Osteocyte (in vitro differentiated cells): ENCODE measurements around the gene SHC4. TPM values are rescaled to one million over a fixed set of nuclear protein-coding genes. Genes with fewer than 3 reads are reported as not detected.

Experiments
- DNase-seq: peaks from one replicate; pipeline ENCODE4 v3.0.0; 2021; ENCODE audit warnings: mixed read lengths; ENCODE audit not compliant: unreplicated experiment; ENCODE audit errors: extremely low spot score
- H3K27ac Mint-ChIP-seq: one replicate; pipeline ENCODE4 v1.8.0; 2021; ENCODE audit warnings: mild to moderate bottlenecking, mixed read lengths; ENCODE audit not compliant: unreplicated experiment
- H3K27me3 Mint-ChIP-seq: one replicate; pipeline ENCODE4 v1.8.0; 2021; ENCODE audit warnings: mixed read lengths; ENCODE audit not compliant: unreplicated experiment
- H3K36me3 Mint-ChIP-seq: one replicate; pipeline ENCODE4 v1.8.0; 2021; ENCODE audit warnings: mixed read lengths; ENCODE audit not compliant: unreplicated experiment
- H3K4me1 Mint-ChIP-seq: one replicate; pipeline ENCODE4 v1.8.0; 2021; ENCODE audit warnings: mixed read lengths; ENCODE audit not compliant: unreplicated experiment
- H3K4me3 Mint-ChIP-seq: one replicate; pipeline ENCODE4 v1.8.0; 2021; ENCODE audit warnings: mild to moderate bottlenecking, moderate library complexity, mixed read lengths; ENCODE audit not compliant: unreplicated experiment
- H3K9me3 Mint-ChIP-seq: one replicate; pipeline ENCODE4 v1.8.0; 2021; ENCODE audit warnings: mixed read lengths; ENCODE audit not compliant: unreplicated experiment
- CTCF ChIP-seq: fragments of 200-600 bp; sonication (generic); IDR thresholded peaks from 2 replicates; pipeline ENCODE4 v1.5.0; 2021; ENCODE audit warnings: antibody characterized with exemption, mild to moderate bottlenecking, moderate library complexity
- total RNA-seq: library from RNA; stranded (reverse); gene quantifications from 2 replicates; pipeline ENCODE4 v1.2.1, GENCODE V29; 2021

Gene SHC4
- total RNA-seq, 1 donor from 2014 or later: 4.2 TPM

GRCh38 chr15:48946074-48946839 lies 17.5 kb downstream of the SHC4 start:
- H3K4me1 Mint-ChIP-seq: peaks cover 4% of the 10 kb centered on the region
- H3K27ac Mint-ChIP-seq: no peak overlapping the region
- no peak overlapping the region for H3K4me3 Mint-ChIP-seq
- no peak for DNase-seq
- peaks cover 3% of the 10 kb centered on the region for H3K9me3 Mint-ChIP-seq
- H3K27me3 Mint-ChIP-seq: no peaks in the 10 kb centered on the region
- TF ChIP-seq CTCF: no peak
- H3K36me3 Mint-ChIP-seq: no peaks in the 10 kb centered on the region

DNA sequence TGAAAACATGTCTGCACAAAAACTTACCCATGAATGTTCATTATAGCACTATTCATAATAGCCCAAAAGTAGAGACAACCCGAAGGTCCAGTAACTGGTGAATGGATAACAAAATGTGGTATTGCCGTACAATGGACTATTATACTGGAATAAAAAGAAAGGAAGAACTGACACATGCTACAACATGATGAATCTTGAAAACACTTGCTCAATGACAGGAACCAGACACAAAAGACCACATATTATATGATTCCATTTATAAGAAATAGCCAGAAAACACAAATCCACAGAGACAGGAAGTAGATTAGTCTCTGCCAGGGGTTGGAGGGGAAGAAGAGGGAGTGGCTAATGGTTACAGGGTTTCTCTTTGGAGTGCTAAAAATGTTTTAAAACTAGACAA lies 18.3 kb downstream of the SHC4 start:
- H3K9me3 Mint-ChIP-seq: peaks cover 3% of the 10 kb centered on the region
- no peaks in the 10 kb centered on the region for H3K27me3 Mint-ChIP-seq
- peaks cover 7% of the 10 kb centered on the region for H3K4me1 Mint-ChIP-seq
- TF ChIP-seq CTCF: no peak
- no peak overlapping the region for H3K27ac Mint-ChIP-seq
- no peak for DNase-seq
- no peak overlapping the region for H3K4me3 Mint-ChIP-seq
- no peaks in the 10 kb centered on the region for H3K36me3 Mint-ChIP-seq

DNA sequence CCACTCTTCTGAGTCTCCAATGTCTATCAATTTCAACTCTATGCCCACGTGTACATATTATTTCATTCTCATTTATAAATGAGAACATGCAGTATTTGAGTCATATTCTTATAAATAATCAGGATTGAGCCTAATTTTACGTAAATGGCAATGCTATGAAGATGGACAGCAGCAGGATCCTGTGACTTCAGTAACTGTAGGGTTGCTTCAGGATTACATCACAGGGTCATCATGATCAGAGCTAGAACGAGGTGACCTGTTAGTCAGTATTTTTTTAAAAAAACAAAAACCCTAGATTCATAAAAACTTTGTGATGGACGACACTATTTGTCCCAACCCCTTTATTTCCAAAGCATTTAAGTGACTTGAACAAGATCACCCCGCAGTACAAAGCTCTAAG lies 21.8 kb downstream of the SHC4 start:
- no peak overlapping the region for H3K4me3 Mint-ChIP-seq
- H3K27ac Mint-ChIP-seq: no peak overlapping the region
- no peak for TF ChIP-seq CTCF
- no peaks in the 10 kb centered on the region for H3K27me3 Mint-ChIP-seq
- no peaks in the 10 kb centered on the region for H3K36me3 Mint-ChIP-seq
- DNase-seq: no peak
- peaks cover 3% of the 10 kb centered on the region for H3K9me3 Mint-ChIP-seq
- H3K4me1 Mint-ChIP-seq: peaks cover 25% of the 10 kb centered on the region

GRCh38 chr15:48940508-48940907 lies 23.2 kb downstream of the SHC4 start:
- Mint-ChIP-seq H3K27me3 (no peaks in the 10 kb centered on the region), H3K36me3 (no peaks in the 10 kb centered on the region), H3K9me3 (peaks cover 3% of the 10 kb centered on the region), H3K4me1 (peaks cover 32% of the 10 kb centered on the region), H3K4me3 (no peak overlapping the region), H3K27ac (no peak overlapping the region)
- no peak for TF ChIP-seq CTCF
- DNase-seq: no peak

GRCh38 chr15:48939648-48940047 lies 24.1 kb downstream of the SHC4 start:
- Mint-ChIP-seq H3K4me3 (no peak overlapping the region), H3K9me3 (peaks cover 3% of the 10 kb centered on the region), H3K27ac (peak overlapping the region; percentile 36), H3K27me3 (no peaks in the 10 kb centered on the region), H3K36me3 (no peaks in the 10 kb centered on the region), H3K4me1 (peaks cover 36% of the 10 kb centered on the region)
- TF ChIP-seq CTCF: no peak
- no peak for DNase-seq
